Measurements from ENCODE around the gene PLEKHG4.

PLEKHG4 gene

DNA sequence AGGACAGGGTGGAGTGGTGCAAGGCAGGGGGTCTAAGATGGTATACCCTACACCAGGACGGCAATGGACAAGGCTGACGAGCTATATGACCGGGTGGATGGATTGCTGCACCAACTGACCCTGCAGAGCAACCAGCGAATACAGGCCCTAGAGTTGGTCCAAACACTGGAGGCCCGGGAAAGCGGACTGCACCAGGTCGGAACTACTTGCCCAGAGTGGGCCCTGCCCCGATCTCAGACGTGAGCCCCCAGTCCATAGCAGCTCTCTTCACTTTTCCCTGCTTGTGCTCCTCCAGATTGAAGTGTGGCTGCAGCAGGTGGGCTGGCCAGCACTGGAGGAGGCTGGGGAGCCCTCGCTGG is 3.1 kb downstream of the PLEKHG4 start:
- Histone ChIP-seq H3K9me2 (replicated peaks; ENCODE audit: insufficient read depth, low read length) (no peaks in the 10 kb centered on the region), H3K27me3 (ENCODE audit: low read length) (no peaks in the 10 kb centered on the region), H3K4me3 (ENCODE audit: insufficient read depth, low read length, poor library complexity, severe bottlenecking) (no peak overlapping the region), H3K9ac (ENCODE audit: low read length) (no peak overlapping the region), H3K79me2 (ENCODE audit: insufficient read depth, low read length) (no peaks in the 10 kb centered on the region), H2AFZ (ENCODE audit: low read depth, low read length, severe bottlenecking) (no peak overlapping the region), H3K36me3 (ENCODE audit: low read length) (no peaks in the 10 kb centered on the region), H3F3A (ENCODE audit: insufficient read depth) (no peaks in the 10 kb centered on the region), H3K4me2 (ENCODE audit: low read depth, low read length, poor library complexity, severe bottlenecking) (no peak overlapping the region), H4K20me1 (ENCODE audit: low read depth, low read length) (no peaks in the 10 kb centered on the region), H3K9me3 (ENCODE audit: insufficient read depth, low read length) (no peaks in the 10 kb centered on the region), H3K27ac (ENCODE audit: low read depth, low read length) (no peak overlapping the region)
- TF ChIP-seq, protein P1, sequence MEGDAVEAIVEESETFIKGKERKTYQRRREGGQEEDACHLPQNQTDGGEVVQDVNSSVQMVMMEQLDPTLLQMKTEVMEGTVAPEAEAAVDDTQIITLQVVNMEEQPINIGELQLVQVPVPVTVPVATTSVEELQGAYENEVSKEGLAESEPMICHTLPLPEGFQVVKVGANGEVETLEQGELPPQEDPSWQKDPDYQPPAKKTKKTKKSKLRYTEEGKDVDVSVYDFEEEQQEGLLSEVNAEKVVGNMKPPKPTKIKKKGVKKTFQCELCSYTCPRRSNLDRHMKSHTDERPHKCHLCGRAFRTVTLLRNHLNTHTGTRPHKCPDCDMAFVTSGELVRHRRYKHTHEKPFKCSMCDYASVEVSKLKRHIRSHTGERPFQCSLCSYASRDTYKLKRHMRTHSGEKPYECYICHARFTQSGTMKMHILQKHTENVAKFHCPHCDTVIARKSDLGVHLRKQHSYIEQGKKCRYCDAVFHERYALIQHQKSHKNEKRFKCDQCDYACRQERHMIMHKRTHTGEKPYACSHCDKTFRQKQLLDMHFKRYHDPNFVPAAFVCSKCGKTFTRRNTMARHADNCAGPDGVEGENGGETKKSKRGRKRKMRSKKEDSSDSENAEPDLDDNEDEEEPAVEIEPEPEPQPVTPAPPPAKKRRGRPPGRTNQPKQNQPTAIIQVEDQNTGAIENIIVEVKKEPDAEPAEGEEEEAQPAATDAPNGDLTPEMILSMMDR (IDR thresholded peaks at IDR 0.05; ENCODE audit: insufficient read depth, low read length, poor library complexity, severe bottlenecking): no peak
- no peak for TF ChIP-seq EZH2phosphoT487 (conservative IDR thresholded peaks at IDR 0.05; ENCODE audit: low read length)

- H4K20me1 ChIP-seq (ENCODE audit: low read depth, low read length): no peaks in the 10 kb centered on the region
- TF ChIP-seq, protein P1 (IDR thresholded peaks at IDR 0.05; ENCODE audit: insufficient read depth, low read length, poor library complexity, severe bottlenecking): no peak
- TF ChIP-seq EZH2phosphoT487 (conservative IDR thresholded peaks at IDR 0.05; ENCODE audit: low read length): no peak
- H3K9ac ChIP-seq (ENCODE audit: low read length): no peak overlapping the region
- no peak overlapping the region for H2AFZ ChIP-seq (ENCODE audit: low read depth, low read length, severe bottlenecking)
- H3K36me3 ChIP-seq (ENCODE audit: low read length): no peaks in the 10 kb centered on the region
- H3K4me2 ChIP-seq (ENCODE audit: low read depth, low read length, poor library complexity, severe bottlenecking): no peak overlapping the region
- no peaks in the 10 kb centered on the region for H3K79me2 ChIP-seq (ENCODE audit: insufficient read depth, low read length)
- H3F3A ChIP-seq (ENCODE audit: insufficient read depth): no peaks in the 10 kb centered on the region
- no peak overlapping the region for H3K4me3 ChIP-seq (ENCODE audit: insufficient read depth, low read length, poor library complexity, severe bottlenecking)
- H3K9me2 ChIP-seq (replicated peaks; ENCODE audit: insufficient read depth, low read length): no peaks in the 10 kb centered on the region
- no peaks in the 10 kb centered on the region for H3K27me3 ChIP-seq (ENCODE audit: low read length)
- H3K27ac ChIP-seq (ENCODE audit: low read depth, low read length): no peak overlapping the region
- no peaks in the 10 kb centered on the region for H3K9me3 ChIP-seq (ENCODE audit: insufficient read depth, low read length)
These were observed 3.9 kb downstream of the PLEKHG4 start for GRCh38 chr16:67283039-67283825.

DNA sequence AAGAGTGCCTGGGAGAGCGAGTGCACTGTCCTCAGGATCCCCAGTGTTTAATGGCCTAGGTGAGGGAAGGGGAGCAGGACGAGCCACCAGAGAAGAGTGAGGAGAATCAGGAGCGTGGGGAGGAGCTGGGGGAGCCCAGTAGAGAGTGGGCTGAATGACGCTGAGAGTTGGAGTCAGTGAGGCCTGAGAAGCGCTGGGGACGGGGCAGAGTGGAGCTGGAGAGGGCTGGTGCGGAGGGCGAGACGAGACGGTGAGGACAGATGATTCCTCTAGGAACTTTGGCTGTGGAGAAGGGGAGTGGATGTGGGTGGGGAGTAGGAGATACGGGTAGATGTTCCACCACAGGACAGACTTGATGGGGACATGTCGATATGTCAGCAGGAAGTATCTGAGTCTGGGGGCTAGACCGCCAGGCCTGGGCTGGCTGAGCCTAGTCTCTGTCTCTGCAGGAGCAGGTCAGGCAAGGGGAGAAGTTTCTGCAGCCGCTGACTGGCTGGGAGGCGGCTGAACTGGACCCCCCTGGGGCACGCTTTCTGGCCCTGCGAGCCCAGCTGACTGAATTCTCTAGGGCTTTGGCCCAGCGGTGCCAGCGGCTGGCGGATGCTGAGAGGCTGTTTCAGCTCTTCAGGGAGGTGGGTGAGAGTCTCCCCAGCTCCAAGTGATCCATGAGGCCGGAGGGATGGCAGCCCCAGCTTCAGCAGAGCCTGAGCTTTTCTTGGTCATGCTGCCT is 4.7 kb downstream of the PLEKHG4 start:
- Histone ChIP-seq H3K79me2 (ENCODE audit: insufficient read depth, low read length) (no peaks in the 10 kb centered on the region), H3K27me3 (ENCODE audit: low read length) (no peaks in the 10 kb centered on the region), H3K36me3 (ENCODE audit: low read length) (no peaks in the 10 kb centered on the region), H3K27ac (ENCODE audit: low read depth, low read length) (no peak overlapping the region), H3K4me2 (ENCODE audit: low read depth, low read length, poor library complexity, severe bottlenecking) (no peak overlapping the region), H4K20me1 (ENCODE audit: low read depth, low read length) (no peaks in the 10 kb centered on the region), H3K9ac (ENCODE audit: low read length) (no peak overlapping the region), H3F3A (ENCODE audit: insufficient read depth) (no peaks in the 10 kb centered on the region), H3K9me2 (replicated peaks; ENCODE audit: insufficient read depth, low read length) (no peaks in the 10 kb centered on the region), H2AFZ (ENCODE audit: low read depth, low read length, severe bottlenecking) (no peak overlapping the region), H3K9me3 (ENCODE audit: insufficient read depth, low read length) (no peaks in the 10 kb centered on the region), H3K4me3 (ENCODE audit: insufficient read depth, low read length, poor library complexity, severe bottlenecking) (no peak overlapping the region)
- TF ChIP-seq, protein P1 (IDR thresholded peaks at IDR 0.05; ENCODE audit: insufficient read depth, low read length, poor library complexity, severe bottlenecking): no peak
- no peak for TF ChIP-seq EZH2phosphoT487 (conservative IDR thresholded peaks at IDR 0.05; ENCODE audit: low read length)
